Upper lobe of right lung (tissue), 1 donor: ENCODE data around the gene KRTAP3-3. TPM values are rescaled to one million over a fixed set of nuclear protein-coding genes. Genes with fewer than 3 reads are reported as not detected.

Experiments used
- ATAC-seq: fragments of 200-7000 bp; cut with Tn5 transposase; one replicate; pipeline ENCODE4 v1.9.1; 2020; ENCODE audit warnings: mild to moderate bottlenecking, moderate library complexity
- DNase-seq: peaks from one replicate; pipeline ENCODE4 v3.0.0-alpha.2; 2020
- H3K27ac ChIP-seq: fragments of 200-600 bp; one replicate; pipeline ENCODE4 v1.8.0; 2022
- H3K27me3 ChIP-seq: fragments of 200-600 bp; one replicate; pipeline ENCODE4 v1.8.0; 2022; ENCODE audit warnings: mild to moderate bottlenecking
- H3K36me3 ChIP-seq: fragments of 200-600 bp; one replicate; pipeline ENCODE4 v1.8.0; 2022
- H3K4me1 ChIP-seq: fragments of 200-600 bp; one replicate; pipeline ENCODE4 v1.8.0; 2022
- H3K4me3 ChIP-seq: fragments of 200-600 bp; one replicate; pipeline ENCODE4 v1.8.0; 2022; ENCODE audit warnings: mild to moderate bottlenecking
- H3K9me3 ChIP-seq: fragments of 200-600 bp; one replicate; pipeline ENCODE4 v1.8.0; 2022
- intact Hi-C: fragments of 100-400 bp; cut with DNase I; formaldehyde crosslinking; loops from one replicate; pipeline ENCODE4 v1.11.0; 2022
- total RNA-seq: library from RNA; stranded (reverse); fragmentation: NEBNext Ultra II Directional; extraction: Animal tissue kit (Norgen Biotek cat#: 25700); gene quantifications from one replicate; pipeline ENCODE4 v1.2.1, GENCODE V29; 2021
- TF ChIP-seq, protein P1 (sequence below): fragments of 200-600 bp; IDR thresholded peaks from one replicate; pipeline ENCODE4 v1.8.0; 2022; ENCODE audit warnings: antibody characterized with exemption
- donor health status: DM: no; HTN: yes; CAD: no; lungs with severe emphysema.

Gene KRTAP3-3
- total RNA-seq, 1 donor from 2014 or later = not detected

DNA sequence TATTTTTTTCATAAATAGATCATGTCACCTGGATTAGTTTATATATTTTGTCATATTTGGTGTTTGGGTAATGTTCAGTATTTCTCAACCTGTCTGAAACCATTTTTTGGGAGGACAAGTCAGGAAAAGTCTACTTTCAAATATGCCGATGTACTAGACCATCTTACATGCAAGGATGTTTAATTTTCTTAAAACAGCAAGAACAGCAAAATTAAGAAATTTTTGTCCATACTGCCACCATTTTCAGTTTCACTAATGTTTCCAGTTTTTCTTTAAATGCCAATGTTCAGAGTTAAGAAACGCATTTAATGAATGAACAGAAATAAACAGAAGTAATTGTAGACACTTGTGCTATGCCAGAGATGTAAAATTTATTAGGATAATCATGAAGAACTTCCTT is 880 bp downstream of the KRTAP3-3 start:
- TF ChIP-seq, protein P1, sequence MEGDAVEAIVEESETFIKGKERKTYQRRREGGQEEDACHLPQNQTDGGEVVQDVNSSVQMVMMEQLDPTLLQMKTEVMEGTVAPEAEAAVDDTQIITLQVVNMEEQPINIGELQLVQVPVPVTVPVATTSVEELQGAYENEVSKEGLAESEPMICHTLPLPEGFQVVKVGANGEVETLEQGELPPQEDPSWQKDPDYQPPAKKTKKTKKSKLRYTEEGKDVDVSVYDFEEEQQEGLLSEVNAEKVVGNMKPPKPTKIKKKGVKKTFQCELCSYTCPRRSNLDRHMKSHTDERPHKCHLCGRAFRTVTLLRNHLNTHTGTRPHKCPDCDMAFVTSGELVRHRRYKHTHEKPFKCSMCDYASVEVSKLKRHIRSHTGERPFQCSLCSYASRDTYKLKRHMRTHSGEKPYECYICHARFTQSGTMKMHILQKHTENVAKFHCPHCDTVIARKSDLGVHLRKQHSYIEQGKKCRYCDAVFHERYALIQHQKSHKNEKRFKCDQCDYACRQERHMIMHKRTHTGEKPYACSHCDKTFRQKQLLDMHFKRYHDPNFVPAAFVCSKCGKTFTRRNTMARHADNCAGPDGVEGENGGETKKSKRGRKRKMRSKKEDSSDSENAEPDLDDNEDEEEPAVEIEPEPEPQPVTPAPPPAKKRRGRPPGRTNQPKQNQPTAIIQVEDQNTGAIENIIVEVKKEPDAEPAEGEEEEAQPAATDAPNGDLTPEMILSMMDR = no peak
- Histone ChIP-seq H3K27me3 (peaks cover 23% of the 10 kb centered on the region), H3K4me3 (no peak overlapping the region), H3K4me1 (no peaks in the 10 kb centered on the region), H3K27ac (no peak overlapping the region), H3K36me3 (no peaks in the 10 kb centered on the region), H3K9me3 (no peaks in the 10 kb centered on the region)
- no peak for DNase-seq
- no peak for ATAC-seq
- intact Hi-C loops = no loop called here

DNA sequence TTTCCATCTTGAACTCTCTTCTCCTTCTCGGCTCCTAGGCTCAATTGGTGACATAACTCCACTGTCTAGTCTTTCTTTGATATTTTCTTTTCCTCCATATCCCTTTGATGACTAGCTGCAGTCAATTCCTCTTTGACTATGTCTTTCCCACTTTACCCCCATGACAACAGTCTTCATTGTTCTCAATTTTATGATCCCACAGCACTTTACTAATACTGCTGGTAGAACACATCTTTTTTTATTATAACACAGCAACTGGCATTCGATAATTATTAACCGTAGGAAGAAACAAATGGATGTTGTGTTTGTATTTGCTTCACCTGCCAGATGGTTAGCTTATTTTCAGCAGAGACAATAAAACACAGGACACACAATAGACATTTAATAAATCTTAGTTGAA is 1.3 kb downstream of the KRTAP3-3 start:
- intact Hi-C loops = no loop called here
- Histone ChIP-seq H3K9me3 (no peaks in the 10 kb centered on the region), H3K27ac (no peak overlapping the region), H3K4me1 (no peaks in the 10 kb centered on the region), H3K36me3 (no peaks in the 10 kb centered on the region), H3K4me3 (no peak overlapping the region), H3K27me3 (peaks cover 23% of the 10 kb centered on the region)
- ATAC-seq = no peak
- TF ChIP-seq, protein P1 = no peak
- no peak for DNase-seq

DNA sequence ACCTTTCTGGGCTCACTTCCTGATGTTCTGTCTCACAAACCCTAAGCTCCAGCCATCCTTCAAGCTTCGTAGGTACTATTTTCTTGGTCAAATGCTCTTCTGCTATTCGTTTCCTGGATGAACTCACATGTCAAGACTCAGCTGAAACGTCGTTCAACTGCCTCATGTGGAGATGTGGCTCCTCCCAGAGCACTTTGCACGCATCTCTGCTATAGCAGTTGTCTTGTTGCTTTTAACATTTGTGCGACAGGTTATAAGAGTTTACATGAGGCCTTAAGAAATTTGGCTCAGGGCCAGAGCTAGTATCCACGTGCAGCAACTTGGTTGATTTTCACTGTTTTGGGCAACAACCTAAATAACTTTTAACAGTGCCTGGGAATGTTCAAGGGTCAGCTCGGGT is 7.0 kb downstream of the KRTAP3-3 start:
- Histone ChIP-seq H3K27ac (no peak overlapping the region), H3K4me1 (no peaks in the 10 kb centered on the region), H3K36me3 (no peaks in the 10 kb centered on the region), H3K27me3 (peaks cover 7% of the 10 kb centered on the region), H3K9me3 (no peaks in the 10 kb centered on the region), H3K4me3 (no peak overlapping the region)
- DNase-seq = no peak
- no peak for ATAC-seq
- intact Hi-C loops = no loop called here
- TF ChIP-seq, protein P1 = no peak

DNA sequence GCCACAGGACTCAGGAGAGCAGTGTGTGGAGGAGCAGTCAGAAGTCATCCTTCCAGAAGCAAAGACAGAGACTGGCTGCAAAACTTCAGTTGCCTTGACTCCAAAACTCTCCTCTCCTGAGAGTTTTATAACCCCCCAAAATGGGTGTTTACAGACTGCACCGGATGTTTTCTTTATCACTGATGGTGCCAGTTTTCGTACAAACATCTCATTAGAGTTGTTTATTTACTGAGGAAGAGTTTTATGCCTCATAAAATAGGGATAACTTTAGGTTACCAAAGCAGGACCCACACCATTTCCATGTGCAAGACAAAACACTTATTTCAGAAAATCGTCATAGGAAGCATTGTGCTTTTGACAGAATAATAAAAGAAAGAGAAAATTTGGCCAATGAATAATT is 9.7 kb downstream of the KRTAP3-3 start, which contains the start of gene KRT40:
Gene KRT40 (minus strand): TSS at position 101 of the 400 bp plus-strand sequence. CDS start 53 bp downstream, at position 48.
- ATAC-seq (no peak), DNase-seq (no peak)
- Histone ChIP-seq H3K36me3 (no peaks in the 10 kb centered on the region), H3K27me3 (no peaks in the 10 kb centered on the region), H3K4me3 (no peak within 1 kb of the TSS), H3K27ac (no peak within 1 kb of the TSS), H3K4me1 (no peaks in the 10 kb centered on the region), H3K9me3 (no peaks in the 10 kb centered on the region)
- TF ChIP-seq, protein P1 = no peak
- intact Hi-C loops = no loop called here

DNA sequence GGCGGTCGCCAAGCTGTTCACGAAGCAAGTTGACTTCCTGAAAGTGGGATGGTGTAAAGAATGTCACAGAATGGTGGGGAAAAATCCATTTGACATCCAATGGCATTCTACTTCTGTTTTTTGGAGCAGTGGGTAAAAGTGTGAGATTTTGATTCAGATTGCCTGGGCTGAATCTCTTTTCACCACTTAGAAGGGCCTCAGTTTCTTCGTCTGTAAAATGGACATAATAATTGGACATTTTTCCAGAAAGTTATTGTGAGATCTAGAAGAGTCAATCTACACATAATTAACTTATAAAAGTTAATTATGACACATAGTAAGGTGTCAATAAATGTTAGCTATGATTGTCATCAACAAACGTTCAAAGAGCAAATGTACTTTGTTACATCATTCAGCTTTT is 12.8 kb downstream of the KRTAP3-3 start:
- TF ChIP-seq, protein P1 = no peak
- DNase-seq (no peak), ATAC-seq (no peak)
- Histone ChIP-seq H3K27me3 (peaks cover 6% of the 10 kb centered on the region), H3K4me1 (no peaks in the 10 kb centered on the region), H3K36me3 (no peaks in the 10 kb centered on the region), H3K9me3 (no peaks in the 10 kb centered on the region), H3K4me3 (no peak overlapping the region), H3K27ac (no peak overlapping the region)
- intact Hi-C loops = no loop called here

DNA sequence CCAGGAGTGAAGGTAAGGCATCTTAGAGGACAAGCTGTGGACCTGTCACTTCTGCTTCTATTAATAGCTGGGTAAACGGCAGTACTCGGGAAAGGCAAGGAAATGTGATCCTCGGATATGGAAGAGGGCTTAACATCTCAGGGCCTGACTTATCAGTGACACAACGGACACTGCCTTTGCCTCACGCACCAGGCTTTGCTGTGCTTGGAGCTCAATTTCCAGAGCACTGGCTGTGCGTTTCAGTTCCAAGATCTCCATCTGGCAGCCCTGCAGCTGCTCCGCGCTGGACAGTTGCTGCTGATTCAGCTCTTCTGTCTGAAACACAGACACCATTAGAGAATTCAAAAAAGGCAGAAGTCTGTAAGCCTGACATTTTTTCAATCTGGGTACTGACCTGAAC is 13.4 kb downstream of the KRTAP3-3 start:
- Histone ChIP-seq H3K4me3 (no peak overlapping the region), H3K27me3 (peaks cover 6% of the 10 kb centered on the region), H3K4me1 (no peaks in the 10 kb centered on the region), H3K27ac (no peak overlapping the region), H3K9me3 (no peaks in the 10 kb centered on the region), H3K36me3 (no peaks in the 10 kb centered on the region)
- ATAC-seq (no peak), DNase-seq (no peak)
- TF ChIP-seq, protein P1 = no peak
- intact Hi-C loops = no loop called here
